ENCODE measurements around the gene RAB35. TPM values are rescaled to one million over a fixed set of nuclear protein-coding genes. Genes with fewer than 3 reads are reported as not detected.
A peak's percentile ranks its signal among the peaks of the same experiment; 100 is the strongest.

Gene RAB35
- polyA plus RNA-seq, 4 donors: 35.6 to 44.2 (median 37.2) TPM

DNA sequence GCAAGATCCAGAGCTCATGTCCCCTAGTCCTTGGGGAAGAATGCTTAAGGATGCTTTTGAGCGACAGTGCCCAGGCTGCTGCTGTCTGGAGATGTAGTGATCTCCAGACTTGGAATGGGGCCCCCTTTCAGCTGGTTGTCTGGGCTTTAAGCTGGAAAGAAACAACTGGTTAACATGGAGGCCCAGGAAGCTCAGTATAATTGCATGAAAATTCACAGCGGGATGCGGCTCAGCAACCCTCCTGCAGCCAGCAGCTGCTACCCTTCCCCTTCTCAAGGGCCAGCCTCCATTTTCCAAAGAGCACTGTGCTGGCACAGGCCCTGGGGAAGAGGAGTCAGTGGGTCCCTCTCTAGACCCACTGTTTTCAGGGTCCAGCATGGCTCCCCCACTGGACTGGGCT, 26.3 kb downstream of the RAB35 start:
- DNase-seq (ENCODE audit: low read depth in 4 of 4, low spot score in 3 of 4): no peak

DNA sequence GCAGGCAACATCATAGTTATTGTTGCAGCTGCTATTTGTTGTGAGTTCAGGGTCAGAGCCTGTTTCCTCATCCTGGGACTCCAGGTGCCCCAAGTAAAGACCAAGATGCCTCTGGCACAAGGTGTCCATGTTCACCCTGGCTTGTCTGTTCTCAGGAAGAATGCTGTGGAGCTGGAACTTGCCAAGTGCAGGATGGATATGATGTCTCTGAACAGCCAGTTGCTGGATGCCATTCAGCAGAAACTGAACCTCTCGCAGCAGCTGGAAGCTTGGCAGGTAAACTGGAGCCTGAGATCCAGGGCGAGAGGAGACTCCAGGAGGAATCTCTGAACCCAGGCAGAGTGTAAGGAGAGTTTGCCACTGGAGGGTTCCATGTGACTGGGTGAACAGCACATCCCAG, 26.8 kb downstream of the RAB35 start:
- no peak for DNase-seq (ENCODE audit: low read depth in 4 of 4, low spot score in 3 of 4)

DNA sequence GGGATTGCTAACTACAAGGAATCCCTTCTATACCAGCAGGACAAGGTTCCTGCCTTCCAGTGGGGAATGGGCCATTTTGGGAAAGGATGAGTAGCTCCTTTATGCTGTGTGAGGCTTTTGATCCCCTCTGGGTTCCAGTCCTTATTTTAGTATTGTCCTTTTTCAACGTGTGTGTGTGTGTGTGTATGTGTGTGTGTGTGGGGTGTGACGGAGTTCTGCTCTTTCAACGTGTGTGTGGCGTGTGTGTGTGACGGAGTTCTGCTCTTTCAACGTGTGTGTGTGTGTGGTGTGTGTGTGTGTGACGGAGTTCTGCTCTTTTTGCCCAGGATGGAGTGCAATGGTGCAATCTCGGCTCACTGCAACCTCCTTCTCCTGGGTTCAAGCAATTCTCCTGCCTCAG, 27.4 kb downstream of the RAB35 start:
- no peak for DNase-seq (ENCODE audit: low read depth in 4 of 4, low spot score in 3 of 4)

DNA sequence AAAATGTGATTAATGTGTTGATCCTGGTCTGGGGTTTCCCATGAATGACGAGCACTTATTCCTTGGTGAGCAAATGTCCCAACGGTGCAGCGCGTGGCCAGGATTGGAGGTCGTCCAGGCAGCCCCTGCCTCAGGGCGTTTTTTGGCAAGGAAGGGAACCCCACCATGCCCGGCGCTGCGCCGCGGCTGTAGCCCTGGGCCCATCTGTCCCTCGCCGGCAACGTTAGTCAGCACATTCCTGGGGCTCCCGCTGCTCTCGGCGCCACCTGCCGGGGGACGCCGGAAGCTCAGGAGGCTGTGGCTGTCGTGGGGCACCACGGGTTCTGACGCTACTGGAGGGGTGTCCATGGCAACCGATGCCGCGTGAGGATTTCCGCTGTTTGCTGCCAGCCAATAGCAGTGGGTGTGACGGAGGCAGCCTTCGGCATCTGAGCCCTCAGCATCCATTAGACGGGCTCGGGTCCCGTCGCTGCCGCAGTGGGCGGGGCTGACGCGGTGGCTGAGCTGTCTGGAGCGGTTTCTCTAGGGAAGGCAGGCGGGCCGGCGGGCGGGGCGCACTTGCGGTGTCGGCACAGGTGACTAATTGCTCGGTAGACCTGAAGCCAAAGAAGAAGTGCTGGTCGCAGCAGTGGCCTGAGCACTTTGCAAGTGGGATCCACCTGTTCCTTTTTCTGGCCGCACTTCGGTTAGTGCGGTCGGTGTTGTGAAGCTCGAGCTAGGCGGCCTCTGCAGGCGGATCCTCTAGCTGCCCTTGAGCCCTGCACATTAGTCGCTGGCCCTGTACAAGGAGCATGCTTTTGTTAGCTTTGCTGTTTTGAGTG, 29.5 kb downstream of the RAB35 start:
- DNase-seq (ENCODE audit: low read depth in 4 of 4, low spot score in 3 of 4): peak; percentile 90 to 94 (median 92)

DNA sequence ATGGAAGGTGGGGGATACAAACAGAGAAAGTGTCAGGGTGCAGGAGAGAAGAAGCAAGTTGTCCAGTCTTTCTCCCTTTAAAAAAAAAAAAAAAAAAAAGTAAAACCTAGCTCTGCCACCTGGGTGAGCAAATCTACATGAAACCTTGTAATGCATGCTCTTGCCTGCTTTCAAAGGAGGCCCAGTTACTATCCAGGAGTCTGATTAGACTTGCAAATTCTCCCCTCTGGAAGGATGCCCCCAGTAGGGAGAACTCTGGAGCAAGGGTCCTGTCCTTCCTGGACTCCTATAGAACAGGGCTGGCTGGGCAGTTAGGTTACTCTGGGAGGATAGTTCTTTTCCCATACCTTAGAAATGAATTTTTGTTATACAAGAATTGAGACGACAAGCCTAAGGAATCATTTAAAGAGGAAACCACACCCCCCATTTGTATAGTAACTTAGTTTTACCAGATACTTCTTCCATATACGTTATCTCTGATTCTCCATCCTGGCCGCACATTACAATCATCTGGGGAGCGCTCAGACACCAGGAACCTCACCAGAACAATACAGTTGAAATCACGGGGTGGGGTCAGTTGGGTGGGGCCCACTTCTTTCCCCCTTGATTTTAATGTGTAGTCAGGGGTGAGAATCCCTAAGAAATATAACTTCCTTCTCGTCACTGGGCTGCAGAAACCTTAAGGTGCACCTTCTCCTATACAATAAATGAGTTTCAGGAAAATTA, 30.5 kb downstream of the RAB35 start:
- no peak for DNase-seq (ENCODE audit: low read depth in 4 of 4, low spot score in 3 of 4)

DNA sequence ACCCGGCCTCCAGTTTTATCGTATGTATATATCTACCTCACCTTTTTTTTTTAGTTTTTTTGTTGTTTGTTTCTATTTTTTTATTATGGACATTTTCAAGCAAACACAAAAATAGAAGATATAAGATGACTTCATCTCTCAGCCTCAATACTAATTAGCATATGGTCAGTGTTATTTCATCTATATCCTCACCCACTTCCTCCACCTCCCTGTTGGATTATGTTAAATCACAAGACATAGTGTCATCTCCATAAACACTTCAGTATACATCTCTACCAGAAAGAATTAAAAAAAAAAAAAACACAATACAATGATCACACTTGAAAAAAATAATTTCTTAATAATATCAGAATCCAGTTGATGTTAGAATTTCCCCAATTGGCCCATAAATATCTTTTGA, 34.9 kb downstream of the RAB35 start:
- no peak for DNase-seq (ENCODE audit: low read depth in 4 of 4, low spot score in 3 of 4)

DNA sequence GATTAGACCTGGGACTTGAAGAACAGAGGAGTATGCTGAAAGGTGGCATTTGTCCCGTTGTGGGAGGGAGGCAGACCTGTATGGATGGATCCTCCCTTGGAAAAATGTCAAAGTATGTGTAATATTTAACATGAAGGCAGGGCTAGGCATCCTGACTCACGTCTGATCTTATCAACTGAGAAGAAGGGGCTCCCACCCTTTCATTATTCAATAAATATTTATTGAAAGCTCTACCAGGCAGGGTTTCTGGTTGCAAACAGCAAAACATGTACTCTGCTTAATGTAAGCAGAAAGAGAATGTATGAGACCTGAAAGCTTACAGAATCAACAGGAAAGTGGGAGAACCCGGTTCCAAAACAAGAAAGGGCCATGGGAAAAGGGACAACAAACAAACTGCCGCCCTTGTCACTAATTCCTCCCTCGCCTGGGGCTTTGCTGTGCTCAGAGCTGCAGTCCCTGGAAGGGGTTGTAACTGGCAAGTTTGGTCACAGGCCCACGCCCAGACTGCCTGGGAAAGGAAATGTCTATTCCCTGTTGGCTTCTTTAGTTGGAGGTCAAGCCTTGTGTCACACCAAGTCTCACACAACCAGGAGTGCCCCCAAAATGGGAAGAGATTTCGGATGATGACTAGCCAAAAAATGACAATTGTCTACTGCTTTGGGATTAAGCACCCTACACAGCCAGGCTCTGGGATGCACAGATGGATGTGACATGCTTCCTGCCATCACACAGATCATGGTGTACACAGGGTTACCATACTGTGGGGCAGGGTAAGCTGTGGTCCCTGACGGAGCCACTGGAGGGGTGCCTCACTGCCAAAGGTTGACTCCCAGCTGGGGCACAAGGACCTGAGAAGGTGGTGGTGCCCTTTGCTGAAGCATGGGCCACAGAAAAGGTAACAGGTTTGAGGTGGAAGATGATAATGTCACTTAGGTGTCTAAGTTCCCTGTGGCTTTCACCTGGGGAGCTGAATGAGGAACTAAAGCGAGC, 36.8 kb downstream of the RAB35 start:
- no peak for DNase-seq (ENCODE audit: low read depth in 4 of 4, low spot score in 3 of 4)

DNA sequence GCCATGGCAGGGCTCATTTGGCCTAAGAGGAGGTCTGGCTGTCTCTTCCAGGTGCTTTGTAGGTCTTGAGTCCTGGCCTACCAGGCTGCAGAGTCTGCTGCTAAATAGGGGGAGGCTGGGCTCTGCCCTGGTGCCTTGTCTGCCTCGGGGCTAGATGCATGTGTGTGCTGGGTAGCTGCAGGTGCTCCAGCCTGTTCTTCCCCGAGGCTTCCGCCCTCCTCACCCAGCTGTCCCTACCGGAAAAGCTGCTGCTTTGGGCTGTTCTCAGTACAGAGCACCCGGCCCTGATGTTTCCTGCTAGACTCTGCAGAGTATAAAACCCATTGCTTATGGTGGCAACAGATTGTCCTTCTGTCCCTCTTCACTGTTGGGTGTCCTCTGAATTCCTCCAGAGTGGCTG, 37.7 kb downstream of the RAB35 start:
- no peak for DNase-seq (ENCODE audit: low read depth in 4 of 4, low spot score in 3 of 4)

DNA sequence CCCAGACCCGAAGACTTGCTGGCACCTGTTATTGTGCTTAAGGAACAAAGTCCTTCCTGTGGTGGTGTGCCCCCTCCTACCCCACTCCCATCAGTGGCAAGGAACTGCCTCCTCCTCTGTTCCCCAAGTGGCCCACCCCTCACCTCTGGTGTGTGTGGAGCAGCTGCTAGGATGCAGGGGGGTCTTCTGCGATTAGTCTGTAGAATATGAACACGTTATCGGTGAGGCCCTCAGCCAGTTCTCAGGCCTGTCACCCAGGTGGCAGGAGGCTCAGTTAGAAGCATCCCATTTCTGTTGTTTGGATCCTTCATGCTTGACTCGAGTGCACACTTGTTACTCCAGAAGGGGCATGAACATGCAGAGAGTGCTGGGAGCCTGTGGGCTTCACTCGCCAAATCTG, 39.3 kb downstream of the RAB35 start:
- no peak for DNase-seq (ENCODE audit: low read depth in 4 of 4, low spot score in 3 of 4)

DNA sequence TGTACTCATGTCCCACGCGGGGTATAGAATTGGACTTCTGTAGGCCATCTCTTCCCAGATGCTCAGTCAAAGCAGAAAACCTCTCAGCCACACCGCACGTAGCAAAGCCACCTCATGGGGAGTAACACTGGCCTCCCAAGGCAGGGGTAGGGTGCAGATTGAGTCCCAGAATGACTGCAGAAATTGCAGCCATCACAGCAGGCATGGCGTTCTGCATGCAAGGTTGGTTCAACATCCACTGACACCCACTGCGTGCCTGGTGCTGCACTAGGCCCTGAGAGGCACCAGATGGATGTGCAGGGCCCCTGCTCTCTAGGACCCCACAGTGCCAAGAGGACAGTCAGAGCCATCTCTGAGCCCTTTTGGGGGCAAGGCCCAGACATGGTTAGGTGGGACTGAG, 39.9 kb downstream of the RAB35 start:
- no peak for DNase-seq (ENCODE audit: low read depth in 4 of 4, low spot score in 3 of 4)

DNA sequence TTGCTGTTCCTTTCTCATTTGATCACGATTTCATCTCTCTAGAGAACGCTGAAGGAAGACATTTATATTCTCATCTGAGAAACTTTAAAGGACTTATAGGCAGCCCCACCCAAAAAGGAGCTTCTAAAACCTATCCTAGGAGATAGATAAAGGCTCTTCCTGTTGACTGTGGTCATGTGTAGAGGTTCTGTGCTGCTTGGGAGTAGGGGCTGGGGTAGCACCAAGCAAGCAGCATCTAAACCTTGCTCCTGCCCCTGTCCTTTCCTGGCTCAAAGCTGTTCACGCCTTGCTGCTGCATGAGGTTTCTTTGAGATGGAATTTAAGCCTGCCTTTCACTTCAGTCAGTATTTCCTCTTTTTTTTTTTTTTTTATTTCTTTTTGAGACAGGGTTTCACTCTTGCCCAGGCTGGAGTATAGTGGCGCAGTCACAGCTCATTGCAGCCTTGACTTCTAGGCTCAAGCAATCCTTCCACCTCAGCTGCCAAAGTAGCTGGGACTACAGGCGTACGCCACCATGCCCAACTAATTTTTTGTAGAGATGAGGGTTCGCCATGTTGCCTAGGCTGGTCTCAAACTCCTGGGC, 41.4 kb downstream of the RAB35 start:
- DNase-seq (ENCODE audit: low read depth in 4 of 4, low spot score in 3 of 4): no peak

DNA sequence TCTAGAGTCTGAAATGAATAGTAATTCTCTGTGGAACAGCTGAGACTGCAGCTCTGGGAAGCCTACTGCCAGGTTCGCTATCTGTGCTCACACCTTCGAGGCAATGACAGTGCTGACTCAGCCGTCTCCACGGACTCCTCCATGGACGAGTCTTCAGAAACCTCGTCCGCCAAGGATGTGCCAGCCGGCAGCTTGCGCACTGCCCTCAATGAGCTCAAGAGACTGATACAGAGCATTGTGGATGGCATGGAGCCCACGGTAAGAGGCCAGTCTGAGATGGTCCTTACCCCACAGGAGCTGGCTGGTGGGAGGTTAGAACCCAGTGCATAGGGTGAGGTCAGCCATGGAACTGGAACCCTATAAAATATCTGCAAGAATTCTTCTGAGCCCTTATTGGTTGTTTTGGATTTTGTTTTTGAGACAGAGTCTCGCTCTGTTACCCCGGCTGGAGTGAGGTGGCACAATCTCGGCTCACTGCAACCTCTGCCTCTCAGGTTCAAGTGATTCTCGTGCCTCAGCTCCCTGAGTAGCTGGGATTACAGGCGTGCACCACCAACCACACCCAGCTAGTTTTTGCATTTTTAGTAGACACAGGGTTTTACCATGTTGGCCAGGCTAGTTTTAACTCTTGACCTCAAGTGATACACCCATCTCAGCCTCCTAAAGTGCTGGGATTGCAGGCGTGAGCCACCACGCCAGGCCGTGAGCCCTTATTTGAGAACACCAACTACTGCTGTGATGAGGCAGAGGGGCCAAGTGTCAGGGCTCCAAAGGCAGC, 43.9 kb downstream of the RAB35 start:
- DNase-seq (ENCODE audit: low read depth in 4 of 4, low spot score in 3 of 4): no peak

DNA sequence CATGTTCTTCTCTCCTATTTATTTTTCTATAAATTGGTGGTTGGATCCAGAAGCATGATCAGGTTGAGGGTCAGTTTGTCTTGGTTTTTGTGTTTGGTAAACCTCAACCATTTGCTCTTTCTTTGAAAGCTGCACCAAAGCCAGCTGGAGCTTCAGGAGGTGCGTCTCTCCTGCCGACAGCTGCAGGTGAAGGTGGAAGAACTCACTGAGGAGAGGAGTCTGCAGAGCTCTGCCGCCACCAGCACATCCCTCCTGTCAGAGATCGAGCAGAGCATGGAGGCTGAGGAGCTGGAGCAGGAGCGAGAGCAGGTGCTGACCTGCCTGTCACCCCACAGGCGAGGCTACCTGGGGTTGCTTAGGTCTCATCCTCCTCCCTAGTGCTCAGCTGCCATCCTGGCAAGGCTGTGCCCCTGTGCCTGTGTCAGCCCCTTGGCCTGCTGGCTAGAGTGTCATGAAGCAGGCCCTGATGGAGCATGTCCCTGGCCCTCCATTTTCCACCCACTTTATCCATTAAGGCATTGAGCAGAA, 45.0 kb downstream of the RAB35 start:
- no peak for DNase-seq (ENCODE audit: low read depth in 4 of 4, low spot score in 3 of 4)

DNA sequence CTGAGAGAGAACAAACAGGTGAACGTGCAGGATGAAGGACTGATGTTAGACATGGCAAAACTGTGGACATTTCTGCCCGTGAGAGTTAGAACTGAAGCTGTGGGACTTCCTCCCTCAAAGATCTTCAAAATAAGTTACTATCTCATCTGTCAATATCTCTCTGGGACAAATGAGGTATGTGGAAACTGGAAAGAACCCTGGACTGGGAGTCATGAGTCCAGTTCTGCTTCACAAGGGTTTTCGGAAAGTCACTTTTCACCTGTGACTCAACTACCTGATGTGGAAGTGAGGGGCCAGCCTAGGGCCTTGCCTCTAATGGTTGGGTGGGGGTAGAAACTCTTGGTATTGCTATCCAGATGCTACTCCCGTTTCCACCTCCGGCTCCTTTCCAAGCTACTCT, 47.3 kb downstream of the RAB35 start:
- DNase-seq (ENCODE audit: low read depth in 4 of 4, low spot score in 3 of 4): no peak

DNA sequence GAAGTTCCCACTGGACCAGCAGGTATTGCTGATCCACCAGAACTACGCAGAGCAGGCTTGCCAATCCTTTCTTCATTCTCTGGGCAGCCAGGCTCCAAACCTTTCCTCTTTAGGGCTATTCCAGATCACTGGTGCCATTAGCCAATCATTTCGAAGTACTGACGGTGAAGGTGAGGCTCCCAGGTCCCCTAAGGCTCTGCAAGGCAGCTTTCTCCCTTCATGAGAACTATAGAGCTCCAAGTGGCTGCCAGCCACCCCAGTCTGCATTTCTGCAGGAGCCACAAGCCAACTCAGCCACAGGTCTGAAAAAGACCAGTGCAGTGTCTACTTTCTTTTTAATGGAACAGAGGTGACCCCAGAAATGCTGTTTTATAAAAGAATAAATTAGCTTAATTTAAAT, 48.7 kb downstream of the RAB35 start:
- DNase-seq (ENCODE audit: low read depth in 4 of 4, low spot score in 3 of 4): no peak

DNA sequence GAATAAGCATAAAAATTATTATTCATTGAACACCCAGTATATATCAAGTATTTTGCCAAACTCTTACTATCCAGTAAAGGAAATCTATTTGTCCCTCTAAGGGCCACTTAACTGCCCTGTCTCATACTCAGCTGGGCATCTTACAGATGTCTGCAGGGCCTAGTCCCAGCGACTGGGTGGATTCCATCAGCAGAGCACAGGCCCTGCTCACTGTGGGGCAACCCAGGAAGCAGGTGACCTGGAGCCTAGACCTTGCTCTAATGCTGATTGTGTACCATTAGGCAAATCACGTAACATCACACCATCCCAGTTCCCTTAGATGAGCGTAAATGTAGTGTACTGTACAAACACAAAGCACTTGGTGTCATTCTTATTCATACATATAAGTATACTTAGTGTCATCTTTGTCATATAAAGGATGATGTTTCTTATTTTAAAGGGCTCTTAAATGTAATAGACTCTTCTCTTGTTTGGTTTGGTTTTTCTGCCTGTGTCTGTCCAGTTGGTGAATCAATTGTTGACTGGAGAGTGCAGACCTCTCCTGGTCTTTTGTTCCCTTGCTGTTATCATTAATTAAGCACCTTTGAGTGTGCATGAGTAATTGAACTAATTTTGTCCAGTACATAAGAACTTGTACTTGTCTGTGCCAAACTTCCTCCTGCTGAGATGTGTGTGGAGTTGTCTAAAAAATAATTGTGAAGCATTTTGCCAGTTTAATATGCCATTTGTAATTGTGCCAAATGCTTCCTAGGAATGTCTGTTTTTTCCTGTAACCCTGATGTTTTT, 49.3 kb downstream of the RAB35 start:
- no peak for DNase-seq (ENCODE audit: low read depth in 4 of 4, low spot score in 3 of 4)

DNA sequence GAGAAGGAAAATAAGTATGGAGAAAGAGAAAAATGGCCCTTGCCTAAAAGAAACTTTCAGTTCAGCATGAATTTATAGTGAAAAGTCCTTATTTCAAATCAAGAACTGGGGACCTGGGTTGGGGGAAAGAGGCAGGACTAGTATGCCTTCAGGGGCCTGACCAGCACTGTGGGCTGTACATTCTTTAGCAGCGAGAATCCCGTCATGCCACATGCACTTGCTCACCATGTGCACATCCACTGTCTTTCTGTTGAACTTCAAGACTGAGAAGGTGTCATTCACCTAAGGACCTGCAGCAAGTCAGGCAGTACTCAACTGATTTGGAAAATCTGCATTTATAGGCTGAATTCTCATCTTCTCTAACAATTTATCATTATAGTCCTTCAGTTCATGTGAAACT, 50.2 kb downstream of the RAB35 start:
- DNase-seq (ENCODE audit: low read depth in 4 of 4, low spot score in 3 of 4): no peak

DNA sequence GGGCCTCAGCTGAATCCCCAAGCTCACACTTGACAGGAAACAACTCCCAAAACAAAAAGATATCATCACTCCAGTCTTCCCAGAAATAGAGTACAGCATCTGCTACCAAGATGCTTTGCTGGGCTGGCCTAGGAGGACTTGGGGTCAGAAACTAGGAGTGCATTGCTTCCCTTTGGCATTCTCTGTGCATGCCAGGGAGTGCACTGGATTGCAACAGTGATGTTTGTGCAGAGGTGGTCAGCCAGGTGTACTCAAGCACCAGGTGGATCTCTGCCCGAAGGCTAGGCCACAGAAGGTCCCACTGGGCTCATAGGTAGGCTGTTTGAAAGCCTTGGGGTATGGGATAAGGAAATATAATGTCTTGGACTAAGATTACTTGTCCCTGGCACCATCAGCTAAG, 51.1 kb downstream of the RAB35 start:
- no peak for DNase-seq (ENCODE audit: low read depth in 4 of 4, low spot score in 3 of 4)
